Vagina (tissue), 2 donors: ENCODE data around the gene DEF6. TPM values are rescaled to one million over a fixed set of nuclear protein-coding genes. Genes with fewer than 3 reads are reported as not detected.

ENCODE experiments used
- DNase-seq, 2 donors: peaks; one replicate each; pipeline ENCODE4 v3.0.0-alpha.2; 2017; ENCODE audit errors: extremely low spot score in 2 of 2
- H3K27ac ChIP-seq: fragments of 200-600 bp; sonication (generic); one replicate; pipeline ENCODE4 v1.5.1; 2019
- H3K27me3 ChIP-seq: fragments of 200-600 bp; sonication (generic); one replicate; pipeline ENCODE4 v1.5.1; 2019
- H3K36me3 ChIP-seq, 2 donors: fragments of 200-600 bp; sonication (generic); one replicate each; pipeline ENCODE4 v1.5.1; 2017 to 2019
- H3K4me1 ChIP-seq: fragments of 200-600 bp; sonication (generic); one replicate; pipeline ENCODE4 v1.5.1; 2019
- H3K4me3 ChIP-seq, 2 donors: fragments of 200-600 bp; sonication (generic); 1 replicate in 1 of 2; 2 replicates in 1 of 2; pipeline ENCODE4 v1.5.1; 2016 to 2019
- H3K9me3 ChIP-seq: fragments of 200-600 bp; sonication (generic); one replicate; pipeline ENCODE4 v1.5.1; 2019
- POLR2A ChIP-seq, 2 donors: fragments of 450-650 bp; IDR thresholded peaks; one replicate each; pipeline ENCODE4 v1.6.1; 2017; ENCODE audit warnings: antibody characterized with exemption in 2 of 2, mild to moderate bottlenecking in 2 of 2, moderate library complexity in 2 of 2
- POLR2AphosphoS5 ChIP-seq, 2 donors: sonication (generic); formaldehyde crosslinking; IDR thresholded peaks; one replicate each; pipeline ENCODE4 v1.9.0; 2017; ENCODE audit warnings: antibody characterized with exemption in 2 of 2, mild to moderate bottlenecking in 2 of 2, low read depth in 1 of 2; ENCODE audit not compliant: insufficient read depth in 1 of 2
- intact Hi-C: fragments of 100-400 bp; cut with DNase I; formaldehyde crosslinking; loops from one replicate; pipeline ENCODE4 v1.15.1; 2023
- total RNA-seq: library from RNA; depleted of rRNA; stranded (reverse); fragments of >200 nt; gene quantifications from one replicate; pipeline ENCODE4 v1.2.3, GENCODE V29; 2016
- TF ChIP-seq, protein P1 (sequence below), 3 experiments: fragments of 450-650 bp in 2 of 3; fragments of 200-600 bp in 1 of 3; sonication (generic) in 1 of 3; IDR thresholded peaks; one replicate each; pipeline ENCODE4 v1.5.1; 2017 to 2019; ENCODE audit warnings: antibody characterized with exemption in 3 of 3, mild to moderate bottlenecking in 2 of 3, moderate library complexity in 2 of 3

Gene DEF6
- total RNA-seq, 1 donor from 2014 or later = 23.1 TPM

DNA sequence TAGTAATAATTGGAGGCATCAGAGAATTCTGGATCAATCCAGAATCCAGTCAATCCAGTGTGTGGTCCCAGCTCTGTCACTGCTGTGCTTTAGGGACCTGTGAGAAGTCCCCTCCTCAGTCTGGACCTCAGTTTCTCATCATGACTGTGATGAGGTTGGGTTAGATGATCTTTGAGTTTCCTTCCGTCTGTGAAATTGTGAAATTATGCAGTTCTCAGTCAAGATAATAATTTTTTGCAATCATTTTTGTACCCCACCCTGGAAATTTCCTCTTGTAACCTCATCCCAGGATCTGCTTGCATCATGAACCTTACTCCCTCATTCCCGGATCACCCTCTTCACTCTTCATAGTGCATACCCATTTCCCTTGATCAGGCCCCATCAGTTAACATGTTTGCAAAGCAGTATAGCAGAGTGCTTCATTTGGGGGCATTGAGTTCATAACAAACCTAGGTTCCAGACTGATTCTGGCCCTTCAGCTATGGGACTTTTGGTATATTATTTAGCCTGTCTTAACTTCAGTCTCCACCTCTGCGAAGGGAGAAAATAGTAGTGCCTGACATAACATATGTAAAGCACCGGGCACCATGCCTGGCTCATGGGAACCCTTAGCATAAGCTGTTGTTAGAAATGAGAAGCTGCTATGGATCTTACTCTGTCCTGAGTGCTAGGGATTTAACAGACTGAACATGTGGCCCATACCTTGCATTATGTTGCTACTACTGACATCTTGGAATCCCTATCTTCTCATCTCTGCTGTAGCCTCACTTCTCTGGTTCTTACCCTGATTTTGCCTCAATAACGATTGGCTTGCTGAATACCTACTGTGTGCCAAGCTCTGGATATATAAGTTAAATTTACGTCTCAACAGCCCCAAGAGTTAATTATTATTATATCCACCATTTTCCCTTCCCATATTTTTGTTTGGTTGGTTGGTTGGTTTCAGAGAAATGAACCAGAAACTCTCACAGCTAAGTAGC lies 36.7 kb upstream of the DEF6 start:
- TF ChIP-seq POLR2A (IDR thresholded peaks at IDR 0.05) = no peak
- TF ChIP-seq POLR2AphosphoS5 (IDR thresholded peaks at IDR 0.05; ENCODE audit: insufficient read depth in 1 of 2, low read depth in 1 of 2) = no peak
- TF ChIP-seq, protein P1, sequence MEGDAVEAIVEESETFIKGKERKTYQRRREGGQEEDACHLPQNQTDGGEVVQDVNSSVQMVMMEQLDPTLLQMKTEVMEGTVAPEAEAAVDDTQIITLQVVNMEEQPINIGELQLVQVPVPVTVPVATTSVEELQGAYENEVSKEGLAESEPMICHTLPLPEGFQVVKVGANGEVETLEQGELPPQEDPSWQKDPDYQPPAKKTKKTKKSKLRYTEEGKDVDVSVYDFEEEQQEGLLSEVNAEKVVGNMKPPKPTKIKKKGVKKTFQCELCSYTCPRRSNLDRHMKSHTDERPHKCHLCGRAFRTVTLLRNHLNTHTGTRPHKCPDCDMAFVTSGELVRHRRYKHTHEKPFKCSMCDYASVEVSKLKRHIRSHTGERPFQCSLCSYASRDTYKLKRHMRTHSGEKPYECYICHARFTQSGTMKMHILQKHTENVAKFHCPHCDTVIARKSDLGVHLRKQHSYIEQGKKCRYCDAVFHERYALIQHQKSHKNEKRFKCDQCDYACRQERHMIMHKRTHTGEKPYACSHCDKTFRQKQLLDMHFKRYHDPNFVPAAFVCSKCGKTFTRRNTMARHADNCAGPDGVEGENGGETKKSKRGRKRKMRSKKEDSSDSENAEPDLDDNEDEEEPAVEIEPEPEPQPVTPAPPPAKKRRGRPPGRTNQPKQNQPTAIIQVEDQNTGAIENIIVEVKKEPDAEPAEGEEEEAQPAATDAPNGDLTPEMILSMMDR (IDR thresholded peaks at IDR 0.05) = no peak
- H3K27ac ChIP-seq = peak overlapping the region; percentile 98
- H3K9me3 ChIP-seq = no peaks in the 10 kb centered on the region
- no peak for DNase-seq
- peak overlapping the region; percentile 85 to 88 for H3K4me3 ChIP-seq
- peaks cover 31% of the 10 kb centered on the region for H3K4me1 ChIP-seq
- H3K27me3 ChIP-seq = no peaks in the 10 kb centered on the region
- intact Hi-C loops = no loop called here
- no peaks in the 10 kb centered on the region for H3K36me3 ChIP-seq

DNA sequence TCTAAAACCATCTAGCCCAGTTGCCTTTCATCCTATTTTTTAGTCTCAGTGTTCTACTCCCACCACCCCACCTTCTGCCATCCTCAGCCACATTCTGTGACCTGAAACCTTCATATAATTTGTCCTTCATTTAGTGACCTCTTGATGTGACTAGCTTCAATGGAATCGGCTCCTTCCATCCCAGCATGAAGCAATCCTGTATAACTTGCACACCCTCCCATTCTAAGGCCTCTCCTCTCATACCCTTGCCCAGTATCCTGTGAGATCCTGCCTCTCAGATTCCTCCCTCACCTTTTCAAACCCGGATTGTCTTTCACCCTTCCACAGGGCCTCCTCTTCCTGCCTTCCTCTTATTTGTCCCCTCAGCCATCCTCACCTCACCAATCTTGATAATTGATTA lies 35.0 kb upstream of the DEF6 start:
- H3K4me3 ChIP-seq = no peak overlapping the region
- no peaks in the 10 kb centered on the region for H3K36me3 ChIP-seq
- H3K27me3 ChIP-seq = no peaks in the 10 kb centered on the region
- no peaks in the 10 kb centered on the region for H3K9me3 ChIP-seq
- TF ChIP-seq, protein P1 (IDR thresholded peaks at IDR 0.05) = no peak
- TF ChIP-seq POLR2A (IDR thresholded peaks at IDR 0.05) (no peak), POLR2AphosphoS5 (IDR thresholded peaks at IDR 0.05; ENCODE audit: insufficient read depth in 1 of 2, low read depth in 1 of 2) (no peak)
- H3K27ac ChIP-seq = no peak overlapping the region
- intact Hi-C loops = no loop called here
- DNase-seq = no peak
- peaks cover 24% of the 10 kb centered on the region for H3K4me1 ChIP-seq

DNA sequence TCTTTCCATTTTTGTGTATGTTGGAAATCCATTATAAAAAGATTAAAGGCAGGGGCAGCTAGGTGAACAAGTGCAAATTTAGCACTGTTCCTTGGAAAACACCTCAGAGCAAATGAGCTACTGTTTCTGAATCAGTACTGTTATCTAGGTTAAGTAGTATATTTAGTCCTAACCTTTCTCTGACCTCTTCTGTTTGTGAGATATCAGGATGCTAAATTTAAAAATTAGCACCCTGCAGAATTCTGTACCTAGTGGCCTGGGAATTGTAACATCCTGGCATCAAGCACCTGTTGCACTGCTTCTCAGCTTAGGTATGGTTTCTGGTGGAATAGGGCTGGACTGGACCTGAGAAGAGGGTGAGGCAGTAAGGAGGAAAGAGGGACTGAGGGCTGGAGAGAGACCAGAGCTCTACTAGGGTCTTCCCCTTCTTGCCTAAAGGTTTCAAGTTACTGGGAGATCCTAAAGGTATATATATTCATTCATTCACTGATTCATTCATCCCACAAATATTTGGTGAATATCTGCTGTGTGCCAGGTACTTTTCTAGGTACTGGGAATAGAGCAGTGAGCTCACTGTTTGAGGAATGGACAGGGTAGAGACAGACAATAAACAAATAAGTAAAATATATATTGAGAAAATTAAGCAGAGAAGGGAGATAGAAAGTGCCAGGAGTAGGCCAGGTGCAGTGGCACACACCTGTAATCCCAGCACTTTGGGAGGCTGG lies 32.9 kb upstream of the DEF6 start:
- no peaks in the 10 kb centered on the region for H3K27me3 ChIP-seq
- no peaks in the 10 kb centered on the region for H3K36me3 ChIP-seq
- H3K27ac ChIP-seq = no peak overlapping the region
- no peak overlapping the region for H3K4me3 ChIP-seq
- intact Hi-C loops = no loop called here
- no peaks in the 10 kb centered on the region for H3K9me3 ChIP-seq
- TF ChIP-seq POLR2A (IDR thresholded peaks at IDR 0.05) (no peak), POLR2AphosphoS5 (IDR thresholded peaks at IDR 0.05; ENCODE audit: insufficient read depth in 1 of 2, low read depth in 1 of 2) (no peak)
- TF ChIP-seq, protein P1 (IDR thresholded peaks at IDR 0.05) = no peak
- DNase-seq = no peak
- peaks cover 11% of the 10 kb centered on the region for H3K4me1 ChIP-seq

DNA sequence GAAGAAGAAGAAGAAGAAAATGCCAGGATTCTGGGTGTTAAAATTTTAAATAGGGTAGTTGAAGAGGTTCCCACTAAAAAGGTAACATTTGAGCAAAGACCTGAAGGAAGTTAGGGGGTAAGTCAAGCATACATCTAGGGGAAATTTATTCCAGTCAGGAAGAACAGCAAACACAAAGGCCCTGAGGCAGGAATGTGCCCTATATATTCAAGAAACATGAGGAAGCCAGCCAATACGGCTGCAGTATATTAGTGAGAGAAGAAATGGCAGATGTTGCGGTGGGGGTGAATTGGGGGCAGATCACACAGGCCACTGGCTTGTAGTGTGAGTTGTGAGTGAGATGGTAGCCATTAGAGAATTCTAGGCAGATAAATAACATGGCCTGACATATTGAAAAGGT lies 32.1 kb upstream of the DEF6 start:
- H3K36me3 ChIP-seq = no peaks in the 10 kb centered on the region
- no peaks in the 10 kb centered on the region for H3K9me3 ChIP-seq
- no peak overlapping the region for H3K4me3 ChIP-seq
- no peak for DNase-seq
- peaks cover 5% of the 10 kb centered on the region for H3K4me1 ChIP-seq
- intact Hi-C loops = no loop called here
- no peaks in the 10 kb centered on the region for H3K27me3 ChIP-seq
- H3K27ac ChIP-seq = no peak overlapping the region
- no peak for TF ChIP-seq POLR2AphosphoS5 (IDR thresholded peaks at IDR 0.05; ENCODE audit: insufficient read depth in 1 of 2, low read depth in 1 of 2)
- TF ChIP-seq POLR2A (IDR thresholded peaks at IDR 0.05) = no peak
- TF ChIP-seq, protein P1 (IDR thresholded peaks at IDR 0.05) = no peak
